ENCODE measurements around the gene RARB.

- TF ChIP-seq TARDBP (IDR thresholded peaks at IDR 0.05) (no peak), NFRKB (IDR thresholded peaks at IDR 0.05) (no peak), LEF1 (IDR thresholded peaks at IDR 0.05; ENCODE audit: borderline replicate concordance) (no peak), FOXM1 (IDR thresholded peaks at IDR 0.05; ENCODE audit: borderline replicate concordance) (no peak), ELF4 (IDR thresholded peaks at IDR 0.05) (no peak), PKNOX1 (IDR thresholded peaks at IDR 0.05) (no peak), FOXK2 (IDR thresholded peaks at IDR 0.05) (no peak), CTBP1 (IDR thresholded peaks at IDR 0.05; ENCODE audit: borderline replicate concordance) (no peak), BHLHE40 (IDR thresholded peaks at IDR 0.05; ENCODE audit: borderline replicate concordance) (no peak)
These were observed 192.4 kb downstream of the RARB start for GRCh38 chr3:25620493-25620892.
